ENCODE measurements around the gene CTDP1. TPM values are rescaled to one million over a fixed set of nuclear protein-coding genes. Genes with fewer than 3 reads are reported as not detected.

The CTDP1 gene
- 10 to 100 TPM; 35.3 to 38.0 TPM for total RNA-seq
- polyA plus RNA-seq: 31.0 TPM

GRCh38 chr18:79679552-79680099, at the start of gene CTDP1:
CTDP1 (plus strand) TSS chr18:79679803; CDS start chr18:79679948, 145 bp downstream.
- peaks cover 48 to 60% (median 55%) of the 10 kb centered on the region in 3 donors for H3K4me1 Mint-ChIP-seq
- Histone ChIP-seq H3K9me3 (ENCODE audit: low read length) (no peaks in the 10 kb centered on the region), H3K27ac (ENCODE audit: low read depth, low read length) (peak within 1 kb of the TSS; percentile 94), H3K4me3 (ENCODE audit: low read length) (peak within 1 kb of the TSS; percentile 89), H3K4me1 (ENCODE audit: insufficient read depth, low read length) (peaks cover 57% of the 10 kb centered on the region), H3K36me3 (ENCODE audit: insufficient read depth, low read length) (no peaks in the 10 kb centered on the region), H3K27me3 (ENCODE audit: insufficient read depth, low read length, poor library complexity, severe bottlenecking) (no peaks in the 10 kb centered on the region)
- H3K9me3 Mint-ChIP-seq: peaks cover 0 to 1% (median 0%) of the 10 kb centered on the region in 5 donors
- CTCF ChIA-PET: interaction anchor here (1.0 kb wide), 1 partner anchor 301 kb away, joined by 3 read pairs; no protein-coding TSS in a partner anchor
- POLR2A ChIA-PET: interaction anchor here (0.9 to 1.9 kb wide), 6 partner anchors 13 to 611 kb away, joined by 3 to 8 read pairs (median 3); partner anchors contain the start of gene RBFA
- DNase-seq: peak; percentile 82 to 94 (median 90)
- peaks cover 0 to 1% of the 10 kb centered on the region in 2 donors for H3K27me3 Mint-ChIP-seq
- H3K4me3 Mint-ChIP-seq: peak within 1 kb of the TSS; percentile 96 to 99 (median 98)
- H3K36me3 Mint-ChIP-seq: peaks cover 4 to 29% (median 5%) of the 10 kb centered on the region in 3 donors
- peak within 1 kb of the TSS; percentile 98 to 100 (median 99) for H3K27ac Mint-ChIP-seq

- H3K27me3 Mint-ChIP-seq: peaks cover 11 to 17% of the 10 kb centered on the region in 2 donors
- no peaks in the 10 kb centered on the region for H3K36me3 Mint-ChIP-seq
- Histone ChIP-seq H3K4me1 (ENCODE audit: insufficient read depth, low read length) (no peaks in the 10 kb centered on the region), H3K4me3 (ENCODE audit: low read length) (no peak overlapping the region), H3K27me3 (ENCODE audit: insufficient read depth, low read length, poor library complexity, severe bottlenecking) (peaks cover 2% of the 10 kb centered on the region), H3K36me3 (ENCODE audit: insufficient read depth, low read length) (no peaks in the 10 kb centered on the region), H3K9me3 (ENCODE audit: low read length) (no peaks in the 10 kb centered on the region), H3K27ac (ENCODE audit: low read depth, low read length) (no peak overlapping the region)
- peak overlapping the region in 1 of 8 donors; percentile 13 for H3K27ac Mint-ChIP-seq
- ChIA-PET CTCF (no interaction called here), POLR2A (no interaction called here)
- H3K4me3 Mint-ChIP-seq: peak overlapping the region in 1 of 7 donors; percentile 62
- H3K4me1 Mint-ChIP-seq: peaks cover 0 to 10% (median 2%) of the 10 kb centered on the region in 3 donors
- peaks cover 0 to 6% (median 0%) of the 10 kb centered on the region in 5 donors for H3K9me3 Mint-ChIP-seq
- no peak for DNase-seq
Observed at GRCh38 chr18:79630281-79631095, 49.1 kb upstream of the CTDP1 start.

- Histone ChIP-seq H3K9me3 (ENCODE audit: low read length) (no peaks in the 10 kb centered on the region), H3K4me3 (ENCODE audit: low read length) (no peak overlapping the region), H3K27ac (ENCODE audit: low read depth, low read length) (no peak overlapping the region), H3K36me3 (ENCODE audit: insufficient read depth, low read length) (no peaks in the 10 kb centered on the region), H3K27me3 (ENCODE audit: insufficient read depth, low read length, poor library complexity, severe bottlenecking) (no peaks in the 10 kb centered on the region), H3K4me1 (ENCODE audit: insufficient read depth, low read length) (no peaks in the 10 kb centered on the region)
- Mint-ChIP-seq H3K9me3 (peaks cover 0 to 6% (median 0%) of the 10 kb centered on the region in 5 donors), H3K27ac (no peak overlapping the region), H3K4me3 (peak overlapping the region in 2 of 7 donors; percentile 60 to 62), H3K36me3 (no peaks in the 10 kb centered on the region), H3K4me1 (peaks cover 0 to 9% (median 2%) of the 10 kb centered on the region in 3 donors), H3K27me3 (peaks cover 8 to 12% of the 10 kb centered on the region in 2 donors)
- no peak for DNase-seq
- ChIA-PET CTCF (no interaction called here), POLR2A (no interaction called here)
Observed at GRCh38 chr18:79631096-79631507, 48.5 kb upstream of the CTDP1 start.

- no peak overlapping the region for H3K27ac ChIP-seq (ENCODE audit: low read depth, low read length)
- no peak overlapping the region for H3K4me3 ChIP-seq (ENCODE audit: low read length)
- Mint-ChIP-seq H3K4me3 (peak overlapping the region in 1 of 7 donors; percentile 35), H3K27ac (peak overlapping the region in 3 of 8 donors; percentile 43 to 64 (median 48)), H3K36me3 (no peaks in the 10 kb centered on the region), H3K9me3 (peaks cover 0 to 6% (median 0%) of the 10 kb centered on the region in 5 donors), H3K4me1 (peaks cover 0 to 9% (median 2%) of the 10 kb centered on the region in 3 donors), H3K27me3 (peaks cover 3 to 7% of the 10 kb centered on the region in 2 donors)
- no peaks in the 10 kb centered on the region for H3K27me3 ChIP-seq (ENCODE audit: insufficient read depth, low read length, poor library complexity, severe bottlenecking)
- peak in 1 of 5 donors; percentile 22 for DNase-seq
- no peaks in the 10 kb centered on the region for H3K4me1 ChIP-seq (ENCODE audit: insufficient read depth, low read length)
- ChIA-PET CTCF (no interaction called here), POLR2A (no interaction called here)
- H3K36me3 ChIP-seq (ENCODE audit: insufficient read depth, low read length): no peaks in the 10 kb centered on the region
- H3K9me3 ChIP-seq (ENCODE audit: low read length): no peaks in the 10 kb centered on the region
Observed at GRCh38 chr18:79631761-79632446, 47.7 kb upstream of the CTDP1 start.

GRCh38 chr18:79632765-79633164, 46.8 kb upstream of the CTDP1 start:
- Histone ChIP-seq H3K27me3 (ENCODE audit: insufficient read depth, low read length, poor library complexity, severe bottlenecking) (no peaks in the 10 kb centered on the region), H3K4me3 (ENCODE audit: low read length) (no peak overlapping the region), H3K9me3 (ENCODE audit: low read length) (no peaks in the 10 kb centered on the region), H3K4me1 (ENCODE audit: insufficient read depth, low read length) (no peaks in the 10 kb centered on the region), H3K27ac (ENCODE audit: low read depth, low read length) (no peak overlapping the region), H3K36me3 (ENCODE audit: insufficient read depth, low read length) (no peaks in the 10 kb centered on the region)
- H3K27me3 Mint-ChIP-seq: peaks cover 3 to 4% of the 10 kb centered on the region in 2 donors
- CTCF ChIA-PET: no interaction called here
- POLR2A ChIA-PET: no interaction called here
- H3K27ac Mint-ChIP-seq: no peak overlapping the region
- peaks cover 0 to 9% (median 2%) of the 10 kb centered on the region in 3 donors for H3K4me1 Mint-ChIP-seq
- H3K36me3 Mint-ChIP-seq: no peaks in the 10 kb centered on the region
- H3K4me3 Mint-ChIP-seq: no peak overlapping the region
- H3K9me3 Mint-ChIP-seq: peaks cover 0 to 6% (median 0%) of the 10 kb centered on the region in 5 donors
- no peak for DNase-seq

GRCh38 chr18:79634186-79634585, 45.4 kb upstream of the CTDP1 start:
- Mint-ChIP-seq H3K4me3 (no peak overlapping the region), H3K27me3 (peaks cover 0 to 3% of the 10 kb centered on the region in 2 donors), H3K36me3 (no peaks in the 10 kb centered on the region), H3K4me1 (peaks cover 0 to 9% (median 2%) of the 10 kb centered on the region in 3 donors), H3K9me3 (peaks cover 0 to 6% (median 0%) of the 10 kb centered on the region in 5 donors), H3K27ac (peak overlapping the region in 2 of 8 donors; percentile 38 to 92)
- H3K36me3 ChIP-seq (ENCODE audit: insufficient read depth, low read length): no peaks in the 10 kb centered on the region
- no peak for DNase-seq
- no peak overlapping the region for H3K27ac ChIP-seq (ENCODE audit: low read depth, low read length)
- ChIA-PET CTCF (no interaction called here), POLR2A (no interaction called here)
- H3K4me1 ChIP-seq (ENCODE audit: insufficient read depth, low read length): no peaks in the 10 kb centered on the region
- H3K27me3 ChIP-seq (ENCODE audit: insufficient read depth, low read length, poor library complexity, severe bottlenecking): no peaks in the 10 kb centered on the region
- no peak overlapping the region for H3K4me3 ChIP-seq (ENCODE audit: low read length)
- no peaks in the 10 kb centered on the region for H3K9me3 ChIP-seq (ENCODE audit: low read length)

- CTCF ChIA-PET: no interaction called here
Observed at GRCh38 chr18:79634593-79635426, 44.8 kb upstream of the CTDP1 start.

More at GRCh38 chr18:79634593-79635426, 44.8 kb upstream of the CTDP1 start:
- Histone ChIP-seq H3K9me3 (ENCODE audit: low read length) (no peaks in the 10 kb centered on the region), H3K27me3 (ENCODE audit: insufficient read depth, low read length, poor library complexity, severe bottlenecking) (no peaks in the 10 kb centered on the region), H3K4me3 (ENCODE audit: low read length) (no peak overlapping the region), H3K4me1 (ENCODE audit: insufficient read depth, low read length) (no peaks in the 10 kb centered on the region), H3K36me3 (ENCODE audit: insufficient read depth, low read length) (no peaks in the 10 kb centered on the region), H3K27ac (ENCODE audit: low read depth, low read length) (no peak overlapping the region)
- no peak for DNase-seq
- no peak overlapping the region for H3K4me3 Mint-ChIP-seq
- peaks cover 0 to 9% (median 2%) of the 10 kb centered on the region in 3 donors for H3K4me1 Mint-ChIP-seq
- peaks cover 4 to 9% of the 10 kb centered on the region in 2 donors for H3K27me3 Mint-ChIP-seq
- POLR2A ChIA-PET: no interaction called here
- H3K9me3 Mint-ChIP-seq: peaks cover 0 to 6% (median 0%) of the 10 kb centered on the region in 5 donors
- H3K36me3 Mint-ChIP-seq: no peaks in the 10 kb centered on the region
- H3K27ac Mint-ChIP-seq: no peak overlapping the region
